ENCODE measurements around the gene ALCAM. TPM values are rescaled to one million over a fixed set of nuclear protein-coding genes. Genes with fewer than 3 reads are reported as not detected.
A peak's percentile ranks its signal among the peaks of the same experiment; 100 is the strongest.
"Not testable (repeated sequence)": the region's sequence is repeated elsewhere in the genome, so short reads cannot be mapped to it uniquely, and the experiment has no call there.

ALCAM gene
- total and polyA plus RNA-seq, 2 donors (not counting 1 experiment from before 2014, with no cell fraction given), result 168 to 188 TPM

DNA sequence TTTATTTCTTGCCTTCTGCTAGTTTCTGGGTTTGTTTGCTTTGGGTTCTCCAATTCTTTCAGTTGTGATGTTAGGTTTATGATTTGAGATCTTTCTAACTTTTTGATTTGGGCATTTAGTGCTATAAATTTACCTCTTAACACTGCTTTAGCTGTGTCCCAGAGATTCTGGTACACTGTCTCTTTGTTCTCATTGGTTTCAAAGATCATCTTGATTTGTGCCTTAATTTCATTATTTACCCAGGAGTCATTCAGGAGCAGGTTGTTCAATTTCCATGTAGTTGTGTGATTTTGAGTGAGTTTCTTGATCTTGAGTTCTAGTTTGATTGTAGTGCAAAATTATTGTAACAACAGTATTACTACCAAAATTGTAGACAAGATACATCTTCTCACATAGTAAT is 25.9 kb downstream of the ALCAM start:
- not testable (repeated sequence) for H3K27me3 ChIP-seq (ENCODE audit: control insufficient read depth, insufficient read depth, low read length); H3K4me1 ChIP-seq (ENCODE audit: control insufficient read depth, extremely low read depth, insufficient read depth, low read length); H4K20me1 ChIP-seq (ENCODE audit: control insufficient read depth, extremely low read depth, insufficient read depth, low read length); H2AFZ ChIP-seq (ENCODE audit: low read length); H3K9me3 ChIP-seq (ENCODE audit: control insufficient read depth, insufficient read depth, low read depth, low read length); H3K27ac ChIP-seq (ENCODE audit: insufficient read depth, low read length); H3K9ac ChIP-seq (ENCODE audit: insufficient read depth, low read length); H3K4me2 ChIP-seq (ENCODE audit: extremely low read depth, insufficient read depth, low read length); H3K36me3 ChIP-seq (ENCODE audit: control insufficient read depth, insufficient read depth, low read length); DNase-seq (ENCODE audit: low read depth in 2 of 2); H3K4me3 ChIP-seq (replicated peaks in 1 of 4; ENCODE audit: control extremely low read depth in 1 of 4, insufficient read depth in 1 of 4, low read depth in 3 of 4, low read length in 4 of 4)
- H3K79me2 ChIP-seq (ENCODE audit: control insufficient read depth, insufficient read depth, low read length), result peaks cover 58% of the 10 kb centered on the region

DNA sequence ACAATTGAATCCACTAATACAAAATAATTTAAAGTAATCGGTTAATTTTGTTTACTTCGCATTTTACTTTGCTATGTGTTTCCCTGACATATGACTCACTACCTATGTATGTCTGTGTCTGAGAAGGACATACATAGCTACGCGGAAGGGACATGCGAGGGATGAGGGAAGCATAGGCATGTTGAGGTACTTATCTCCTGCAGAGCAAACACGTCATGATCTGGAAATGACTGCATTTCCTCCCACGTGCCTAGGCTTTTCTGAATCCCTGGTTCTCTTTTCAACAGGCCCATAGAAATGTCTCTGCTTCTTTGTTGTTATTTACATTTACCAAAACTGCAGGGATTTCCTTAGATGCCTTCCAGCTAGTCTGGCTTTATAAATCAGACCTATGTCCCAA is 27.5 kb downstream of the ALCAM start:
- no peaks in the 10 kb centered on the region for H3K4me1 ChIP-seq (ENCODE audit: control insufficient read depth, extremely low read depth, insufficient read depth, low read length)
- no peaks in the 10 kb centered on the region for H3K9me3 ChIP-seq (ENCODE audit: control insufficient read depth, insufficient read depth, low read depth, low read length)
- no peak overlapping the region for H3K4me2 ChIP-seq (ENCODE audit: extremely low read depth, insufficient read depth, low read length)
- TF ChIP-seq, protein P1, sequence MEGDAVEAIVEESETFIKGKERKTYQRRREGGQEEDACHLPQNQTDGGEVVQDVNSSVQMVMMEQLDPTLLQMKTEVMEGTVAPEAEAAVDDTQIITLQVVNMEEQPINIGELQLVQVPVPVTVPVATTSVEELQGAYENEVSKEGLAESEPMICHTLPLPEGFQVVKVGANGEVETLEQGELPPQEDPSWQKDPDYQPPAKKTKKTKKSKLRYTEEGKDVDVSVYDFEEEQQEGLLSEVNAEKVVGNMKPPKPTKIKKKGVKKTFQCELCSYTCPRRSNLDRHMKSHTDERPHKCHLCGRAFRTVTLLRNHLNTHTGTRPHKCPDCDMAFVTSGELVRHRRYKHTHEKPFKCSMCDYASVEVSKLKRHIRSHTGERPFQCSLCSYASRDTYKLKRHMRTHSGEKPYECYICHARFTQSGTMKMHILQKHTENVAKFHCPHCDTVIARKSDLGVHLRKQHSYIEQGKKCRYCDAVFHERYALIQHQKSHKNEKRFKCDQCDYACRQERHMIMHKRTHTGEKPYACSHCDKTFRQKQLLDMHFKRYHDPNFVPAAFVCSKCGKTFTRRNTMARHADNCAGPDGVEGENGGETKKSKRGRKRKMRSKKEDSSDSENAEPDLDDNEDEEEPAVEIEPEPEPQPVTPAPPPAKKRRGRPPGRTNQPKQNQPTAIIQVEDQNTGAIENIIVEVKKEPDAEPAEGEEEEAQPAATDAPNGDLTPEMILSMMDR (conservative IDR thresholded peaks at IDR 0.05 in 1 of 2, IDR thresholded peaks at IDR 0.05 in 1 of 2; ENCODE audit: low read depth in 1 of 2, low read length in 2 of 2), result no peak
- no peak for TF ChIP-seq EZH2 (IDR thresholded peaks at IDR 0.05; ENCODE audit: low read length, missing control alignments)
- no peak overlapping the region for H3K27ac ChIP-seq (ENCODE audit: insufficient read depth, low read length)
- DNase-seq (ENCODE audit: low read depth in 2 of 2), result peak in 1 of 2 donors; percentile 95
- H4K20me1 ChIP-seq (ENCODE audit: control insufficient read depth, extremely low read depth, insufficient read depth, low read length), result no peaks in the 10 kb centered on the region
- no peak overlapping the region for H3K9ac ChIP-seq (ENCODE audit: insufficient read depth, low read length)
- peaks cover 2% of the 10 kb centered on the region for H3K36me3 ChIP-seq (ENCODE audit: control insufficient read depth, insufficient read depth, low read length)
- H2AFZ ChIP-seq (ENCODE audit: low read length), result no peak overlapping the region
- H3K4me3 ChIP-seq (replicated peaks in 1 of 4; ENCODE audit: control extremely low read depth in 1 of 4, insufficient read depth in 1 of 4, low read depth in 3 of 4, low read length in 4 of 4), result no peak overlapping the region
- H3K27me3 ChIP-seq (ENCODE audit: control insufficient read depth, insufficient read depth, low read length), result no peaks in the 10 kb centered on the region
- H3K79me2 ChIP-seq (ENCODE audit: control insufficient read depth, insufficient read depth, low read length), result peaks cover 63% of the 10 kb centered on the region

DNA sequence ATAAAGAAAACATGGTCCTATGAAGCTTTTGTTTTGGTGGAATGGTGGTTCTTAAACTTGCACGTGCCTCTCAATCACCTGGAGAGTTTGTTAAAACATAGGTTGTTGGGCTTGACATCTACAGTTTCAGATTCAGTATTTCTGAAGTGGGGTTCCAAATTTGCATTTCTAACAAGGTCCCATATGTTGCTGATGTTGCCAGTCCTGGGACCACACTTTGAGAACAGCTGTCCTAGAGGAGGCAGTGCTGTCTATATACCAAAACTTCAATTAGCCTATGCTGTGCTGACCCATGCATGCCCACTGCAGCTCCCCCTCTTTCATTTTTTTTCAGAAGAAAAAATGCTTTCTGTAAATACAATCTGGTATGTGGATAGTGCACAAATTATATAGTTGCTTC is 31.3 kb downstream of the ALCAM start:
- Histone ChIP-seq H3K9me3 (ENCODE audit: control insufficient read depth, insufficient read depth, low read depth, low read length) (no peaks in the 10 kb centered on the region), H3K27me3 (ENCODE audit: control insufficient read depth, insufficient read depth, low read length) (no peaks in the 10 kb centered on the region), H3K9ac (ENCODE audit: insufficient read depth, low read length) (no peak overlapping the region), H3K4me2 (ENCODE audit: extremely low read depth, insufficient read depth, low read length) (no peak overlapping the region), H3K4me3 (replicated peaks in 1 of 4; ENCODE audit: control extremely low read depth in 1 of 4, insufficient read depth in 1 of 4, low read depth in 3 of 4, low read length in 4 of 4) (no peak overlapping the region), H3K4me1 (ENCODE audit: control insufficient read depth, extremely low read depth, insufficient read depth, low read length) (no peaks in the 10 kb centered on the region), H3K79me2 (ENCODE audit: control insufficient read depth, insufficient read depth, low read length) (peaks cover 37% of the 10 kb centered on the region), H2AFZ (ENCODE audit: low read length) (no peak overlapping the region), H3K36me3 (ENCODE audit: control insufficient read depth, insufficient read depth, low read length) (no peaks in the 10 kb centered on the region), H4K20me1 (ENCODE audit: control insufficient read depth, extremely low read depth, insufficient read depth, low read length) (no peaks in the 10 kb centered on the region), H3K27ac (ENCODE audit: insufficient read depth, low read length) (no peak overlapping the region)
- TF ChIP-seq, protein P1 (conservative IDR thresholded peaks at IDR 0.05 in 1 of 2, IDR thresholded peaks at IDR 0.05 in 1 of 2; ENCODE audit: low read depth in 1 of 2, low read length in 2 of 2), result no peak
- TF ChIP-seq EZH2 (IDR thresholded peaks at IDR 0.05; ENCODE audit: low read length, missing control alignments), result no peak
- DNase-seq (ENCODE audit: low read depth in 2 of 2), result no peak
